GM12878 (cell line): ENCODE data around the gene NPEPPS. TPM values are rescaled to one million over a fixed set of nuclear protein-coding genes. Genes with fewer than 3 reads are reported as not detected.

Experiments
- ATAC-seq: fragments of 200-7000 bp; cut with Tn5 transposase; 3 replicates; pipeline ENCODE4 v1.9.1; 2020; ENCODE audit warnings: mild to moderate bottlenecking, moderate library complexity
- BruUV-seq: library from RNA; stranded (reverse); fragments of 400-500 nt; replicated peaks from 2 replicates; lab custom pipeline; 2021; lab: Mats Ljungman, UMichigan
- CTCF ChIA-PET: fragments of 300-600 bp; sonication (Branson Sonifier 250); formaldehyde crosslinking; extraction: SDS; loops from one replicate; lab custom pipeline; 2021; ENCODE audit warnings: inconsistent platforms; lab: Yijun Ruan, JAX
- POLR2A ChIA-PET: fragments of 350-600 bp; formaldehyde crosslinking; extraction: SDS; loops from one replicate; lab custom pipeline; 2021; ENCODE audit warnings: inconsistent platforms; lab: Charles Lee
- RAD21 ChIA-PET: fragments of 300-600 bp; sonication (Branson Sonifier 250); formaldehyde crosslinking; loops from one replicate; lab custom pipeline; 2023; ENCODE audit warnings: antibody characterized with exemption; ENCODE audit not compliant: unreplicated experiment; lab: Charles Lee
- SMC1A ChIA-PET: fragments of 300-600 bp; sonication (Branson Sonifier 250); formaldehyde crosslinking; loops from one replicate; lab custom pipeline; 2023; ENCODE audit not compliant: unreplicated experiment, uncharacterized antibody; lab: Charles Lee
- DNase-seq: peaks from one replicate; pipeline ENCODE4 v3.0.0-alpha.2; 2011; ENCODE audit warnings: low read depth, low spot score
- FAIRE-seq: peaks from 3 replicates; lab custom pipeline; 2011; peaks lifted over from hg19 to GRCh38; lab: Jason Lieb, UNC
- H2AFZ ChIP-seq: 2 replicates; pipeline ENCODE4 v1.6.0; 2011; ENCODE audit warnings: low read depth, low read length, control low read depth; ENCODE audit not compliant: control insufficient read depth
- H3K27ac ChIP-seq: 2 replicates; pipeline ENCODE4 v1.5.1; 2011; ENCODE audit warnings: control low read depth; ENCODE audit not compliant: control insufficient read depth, insufficient read depth
- H3K27me3 ChIP-seq, 2 experiments: replicated peaks in 1 of 2; 2 replicates each; pipeline versions ENCODE4 v1.6.0 to v1.6.1; 2011; ENCODE audit warnings: low read length in 1 of 2; ENCODE audit not compliant: control insufficient read depth in 2 of 2, insufficient read depth in 2 of 2
- H3K36me3 ChIP-seq, 2 experiments: 2 replicates each; pipeline ENCODE4 v1.5.1; 2011; ENCODE audit warnings: low read length in 1 of 2; ENCODE audit not compliant: control insufficient read depth in 2 of 2, insufficient read depth in 2 of 2
- H3K4me1 ChIP-seq: 2 replicates; pipeline ENCODE4 v1.6.1; 2011; ENCODE audit warnings: mild to moderate bottlenecking, low read length, moderate library complexity, mixed read lengths; ENCODE audit not compliant: control insufficient read depth, insufficient read depth
- H3K4me2 ChIP-seq: 2 replicates; pipeline ENCODE4 v1.6.0; 2011; ENCODE audit warnings: control low read depth; ENCODE audit not compliant: control insufficient read depth, insufficient read depth
- H3K4me3 ChIP-seq: fragments of 200-600 bp; sonication (generic); 2 replicates; pipeline ENCODE4 v1.5.1; 2016
- H3K79me2 ChIP-seq: 2 replicates; pipeline ENCODE4 v1.6.0; 2011; ENCODE audit warnings: low read length; ENCODE audit not compliant: control insufficient read depth, insufficient read depth
- H3K9ac ChIP-seq: 2 replicates; pipeline ENCODE4 v1.8.0; 2011; ENCODE audit warnings: low read length, control low read depth, mixed read lengths; ENCODE audit not compliant: control insufficient read depth, insufficient read depth
- H3K9me3 ChIP-seq: replicated peaks from 3 replicates; pipeline ENCODE4 v1.5.1; 2011; ENCODE audit warnings: mild to moderate bottlenecking, low read length; ENCODE audit not compliant: control insufficient read depth, insufficient read depth
- H4K20me1 ChIP-seq: 2 replicates; pipeline ENCODE4 v1.6.0; 2011; ENCODE audit not compliant: control insufficient read depth, insufficient read depth
- ATF7 ChIP-seq: fragments of 450-650 bp; IDR thresholded peaks from 2 replicates; pipeline ENCODE4 v1.6.1; 2016; ENCODE audit warnings: low read depth, mild to moderate bottlenecking
- BACH1 ChIP-seq: fragments of 450-650 bp; IDR thresholded peaks from 2 replicates; pipeline ENCODE4 v1.6.1; 2017; ENCODE audit warnings: mild to moderate bottlenecking, borderline replicate concordance
- BMI1 ChIP-seq: fragments of 450-650 bp; IDR thresholded peaks from 2 replicates; pipeline ENCODE4 v1.6.1; 2016; ENCODE audit warnings: mild to moderate bottlenecking, moderate library complexity, borderline replicate concordance
- CBFB ChIP-seq: IDR thresholded peaks from 2 replicates; pipeline ENCODE4 v1.6.1; 2016; ENCODE audit warnings: antibody characterized with exemption, low read depth
- CBX5 ChIP-seq: sonication (generic); IDR thresholded peaks from 2 replicates; pipeline ENCODE4 v1.6.1; 2016; ENCODE audit warnings: low read depth, moderate library complexity, mild to moderate bottlenecking, inconsistent platforms
- MEF2A ChIP-seq: IDR thresholded peaks from 2 replicates; pipeline ENCODE4 v1.6.1; 2011; ENCODE audit warnings: low read depth, mild to moderate bottlenecking, low read length, moderate library complexity; ENCODE audit not compliant: insufficient read depth
- MLLT1 ChIP-seq: fragments of 450-650 bp; IDR thresholded peaks from 2 replicates; pipeline ENCODE4 v1.6.1; 2016; ENCODE audit warnings: mild to moderate bottlenecking
- MTA3 ChIP-seq: IDR thresholded peaks from 2 replicates; pipeline ENCODE4 v1.6.1; 2012; ENCODE audit warnings: low read length, inconsistent platforms, borderline replicate concordance
- NR2C1 ChIP-seq: fragments of 450-650 bp; IDR thresholded peaks from 2 replicates; pipeline ENCODE4 v1.6.1; 2017; ENCODE audit warnings: antibody characterized with exemption, mild to moderate bottlenecking, moderate library complexity
- POLR2AphosphoS2 ChIP-seq: IDR thresholded peaks from 2 replicates; pipeline ENCODE4 v1.6.1; 2011; ENCODE audit warnings: low read depth, mild to moderate bottlenecking, low read length, improper control_type of control experiment, moderate library complexity
- RAD21 ChIP-seq: IDR thresholded peaks from 2 replicates; pipeline ENCODE4 v1.6.1; 2011; ENCODE audit warnings: mild to moderate bottlenecking, low read depth, low read length, moderate library complexity; ENCODE audit not compliant: insufficient read depth
- RAD51 ChIP-seq: fragments of 450-650 bp; IDR thresholded peaks from 2 replicates; pipeline ENCODE4 v1.6.1; 2016; ENCODE audit warnings: moderate library complexity, mild to moderate bottlenecking, inconsistent platforms
- RELA ChIP-seq: fragments of 450-650 bp; IDR thresholded peaks from 2 replicates; pipeline ENCODE4 v1.8.0; 2014; ENCODE audit warnings: borderline replicate concordance; ENCODE audit not compliant: partially characterized antibody
- SIX5 ChIP-seq: IDR thresholded peaks from 2 replicates; pipeline ENCODE4 v1.6.1; 2011; ENCODE audit warnings: mild to moderate bottlenecking, low read depth, low read length, moderate library complexity; ENCODE audit not compliant: severe bottlenecking
- STAT1 ChIP-seq: fragments of 450-650 bp; conservative IDR thresholded peaks from 2 replicates; pipeline ENCODE4 v1.6.1; 2014; ENCODE audit warnings: antibody characterized with exemption, mild to moderate bottlenecking
- ZBTB40 ChIP-seq: fragments of 450-650 bp; IDR thresholded peaks from 2 replicates; pipeline ENCODE4 v1.6.1; 2016; ENCODE audit warnings: mild to moderate bottlenecking, moderate library complexity, borderline replicate concordance
- ZNF207 ChIP-seq: fragments of 450-650 bp; IDR thresholded peaks from 2 replicates; pipeline ENCODE4 v1.6.1; 2014; ENCODE audit warnings: antibody characterized with exemption, mild to moderate bottlenecking, borderline replicate concordance
- WGBS: methylation state at CpG from one replicate; pipeline ENCODE4 v1.1.6; 2016; ENCODE audit warnings: low lambda C conversion rate; ENCODE audit not compliant: insufficient replicate concordance, insufficient coverage; ENCODE audit errors: missing lambda C conversion rate; 5-methylcytosine and 5-hydroxymethylcytosine counted together
- in situ Hi-C: fragments of 300-500 bp; cut with MboI; formaldehyde crosslinking; loops from 9 replicates; pipeline ENCODE4 v1.14.3; 2018; ENCODE audit warnings: mixed read lengths
- intact Hi-C: fragments of 100-400 bp; cut with micrococcal nuclease; formaldehyde crosslinking; loops from one replicate; pipeline ENCODE4 v1.14.2; 2022; ENCODE audit not compliant: unreplicated experiment
- polyA plus RNA-seq, 11 experiments: library from polyadenylated mRNA; depleted of rRNA in 4 of 11; unstranded in 6 of 11; stranded (reverse) in 5 of 11; fragments of >200 nt; fragmentation: Nextera tagmentation in 4 of 11; fragmentation: Illumina TruSeq in 1 of 11; extraction: Ambion mirVana in 4 of 11; extraction: Trizol in 1 of 11; gene quantifications; 1 replicate in 1 of 11; 2 replicates in 10 of 11; pipeline versions ENCODE4 v1.2.1 to v1.2.3, GENCODE V29; 2011 to 2016; ENCODE audit warnings: inconsistent platforms in 2 of 11, missing spikeins in 2 of 11, low read depth in 1 of 11
- total RNA-seq, 4 experiments: library from RNA; depleted of rRNA in 3 of 4; stranded (reverse); fragments of >200 nt in 3 of 4; fragmentation: Illumina TruSeq in 1 of 4; extraction: Trizol in 1 of 4; gene quantifications; 2 replicates each; pipeline versions ENCODE4 v1.2.1 to v1.2.3, GENCODE V29; 2013 to 2021

Gene NPEPPS
- total and polyA plus RNA-seq, 10 of the 15 experiments (the other 5 are each of a cell fraction or from before 2014, with no cell fraction given) = 25.8 to 214 (median 64.6) TPM

- TF ChIP-seq RAD51 = no peak
- TF ChIP-seq ZBTB40 = no peak
- no peak for TF ChIP-seq STAT1
- no peak for TF ChIP-seq MTA3
- TF ChIP-seq, all 136 proteins: peak for 0
Observed at GRCh38 chr17:47638903-47639302, 108.0 kb downstream of the NPEPPS start (continued).

GRCh38 chr17:47640076-47640475 is 109.2 kb downstream of the NPEPPS start:
- no peaks in the 10 kb centered on the region; a peak in 1 of 4 replicates for H3K36me3 ChIP-seq
- TF ChIP-seq BACH1 (no peak), NR2C1 (no peak), ATF7 (no peak), ZNF207 (no peak), RELA (no peak), MEF2A (no peak), MLLT1 (no peak), RAD21 (no peak), POLR2AphosphoS2 (no peak), CBFB (no peak), SIX5 (no peak), CBX5 (no peak), BMI1 (no peak)

More at GRCh38 chr17:47640076-47640475, 109.2 kb downstream of the NPEPPS start:
- no peak for ATAC-seq
- no TSS peak for BruUV-seq
- H3K4me1 ChIP-seq = peaks cover 6% of the 10 kb centered on the region; the same call in 1 of the 2 replicates
- H3K4me2 ChIP-seq = no peak overlapping the region
- FAIRE-seq = no peak
- in situ Hi-C loops = no loop called here
- intact Hi-C loops = no loop called here
- no peak overlapping the region for H2AFZ ChIP-seq
- POLR2A ChIA-PET = no interaction called here
- no peak overlapping the region for H3K27ac ChIP-seq
- H3K79me2 ChIP-seq = no peaks in the 10 kb centered on the region
- RAD21 ChIA-PET = no interaction called here
- no peak for DNase-seq
- no peaks in the 10 kb centered on the region for H3K9me3 ChIP-seq
- CTCF ChIA-PET = interaction anchor here (0.9 to 1.4 kb wide), 3 partner anchors 9 to 24 kb away, joined by 3 to 4 read pairs (median 3); no protein-coding TSS in a partner anchor
- H4K20me1 ChIP-seq = no peaks in the 10 kb centered on the region
- SMC1A ChIA-PET = interaction anchor here (1.1 to 1.5 kb wide), 2 partner anchors 11 to 24 kb away, joined by 3 read pairs; no protein-coding TSS in a partner anchor
- 92% methylated on average over 3 of the region's 3 CpGs for WGBS
- H3K27me3 ChIP-seq = no peaks in the 10 kb centered on the region
- no peak overlapping the region for H3K9ac ChIP-seq
- no peak overlapping the region for H3K4me3 ChIP-seq
